Measurements from ENCODE around the gene HAX1.
"Not testable (repeated sequence)": the region's sequence is repeated elsewhere in the genome, so short reads cannot be mapped to it uniquely, and the experiment has no call there.

The HAX1 gene

DNA sequence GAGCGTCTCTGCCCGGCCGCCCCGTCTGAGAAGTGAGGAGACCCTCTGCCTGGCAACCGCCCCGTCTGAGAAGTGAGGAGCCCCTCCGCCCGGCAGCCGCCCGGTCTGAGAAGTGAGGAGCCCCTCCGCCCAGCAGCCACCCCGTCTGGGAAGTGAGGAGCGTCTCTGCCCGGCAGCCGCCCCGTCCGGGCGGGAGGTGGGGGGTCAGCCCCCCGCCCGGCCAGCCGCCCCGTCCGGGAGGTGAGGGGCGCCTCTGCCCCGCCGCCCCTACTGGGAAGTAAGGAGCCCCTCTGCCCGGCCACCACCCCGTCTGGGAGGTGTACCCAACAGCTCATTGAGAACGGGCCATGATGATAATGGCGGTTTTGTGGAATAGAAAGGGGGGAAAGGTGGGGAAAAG is 15.2 kb downstream of the HAX1 start:
- DNase-seq (ENCODE audit: low read depth in 2 of 2) = not testable (repeated sequence)

DNA sequence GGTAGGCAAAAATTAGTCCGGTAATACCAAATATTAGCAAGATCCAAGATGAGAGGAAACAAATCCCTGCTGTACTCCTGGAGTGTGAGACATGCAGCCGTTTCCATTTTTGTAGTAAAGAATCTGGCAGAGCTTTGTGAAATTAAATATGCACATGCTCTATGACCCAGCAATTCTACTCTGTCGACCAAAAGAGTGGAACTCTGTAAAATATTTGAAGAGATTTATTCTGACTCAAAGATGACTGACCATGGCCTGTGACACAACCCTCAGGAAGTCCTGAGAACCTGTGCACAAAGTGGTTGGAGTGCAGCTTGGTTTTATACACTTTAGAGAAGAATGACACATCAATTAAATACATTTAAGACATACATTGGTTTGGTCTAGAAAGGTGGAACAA is 16.2 kb downstream of the HAX1 start:
- DNase-seq (ENCODE audit: low read depth in 2 of 2) = no peak

DNA sequence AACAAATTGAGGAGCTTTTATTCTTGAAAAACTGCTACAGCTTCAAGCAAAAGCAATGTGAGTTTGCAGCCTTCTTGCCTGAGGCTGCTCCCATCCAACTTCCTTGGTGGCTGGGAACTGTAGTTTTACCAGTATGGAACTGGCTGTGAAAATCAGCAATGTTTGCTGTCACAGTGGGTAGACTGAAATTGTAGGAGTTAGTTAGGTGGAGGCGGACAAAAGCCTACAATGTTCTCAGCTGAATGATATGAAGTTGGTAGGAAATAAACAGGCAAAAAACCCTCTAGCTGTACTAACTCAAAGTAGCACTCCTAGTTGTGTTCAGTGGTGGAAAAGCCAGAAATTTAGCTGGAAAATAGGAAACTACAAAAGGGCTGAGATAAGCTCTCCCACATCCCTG is 18.5 kb downstream of the HAX1 start:
- DNase-seq (ENCODE audit: low read depth in 2 of 2) = no peak

DNA sequence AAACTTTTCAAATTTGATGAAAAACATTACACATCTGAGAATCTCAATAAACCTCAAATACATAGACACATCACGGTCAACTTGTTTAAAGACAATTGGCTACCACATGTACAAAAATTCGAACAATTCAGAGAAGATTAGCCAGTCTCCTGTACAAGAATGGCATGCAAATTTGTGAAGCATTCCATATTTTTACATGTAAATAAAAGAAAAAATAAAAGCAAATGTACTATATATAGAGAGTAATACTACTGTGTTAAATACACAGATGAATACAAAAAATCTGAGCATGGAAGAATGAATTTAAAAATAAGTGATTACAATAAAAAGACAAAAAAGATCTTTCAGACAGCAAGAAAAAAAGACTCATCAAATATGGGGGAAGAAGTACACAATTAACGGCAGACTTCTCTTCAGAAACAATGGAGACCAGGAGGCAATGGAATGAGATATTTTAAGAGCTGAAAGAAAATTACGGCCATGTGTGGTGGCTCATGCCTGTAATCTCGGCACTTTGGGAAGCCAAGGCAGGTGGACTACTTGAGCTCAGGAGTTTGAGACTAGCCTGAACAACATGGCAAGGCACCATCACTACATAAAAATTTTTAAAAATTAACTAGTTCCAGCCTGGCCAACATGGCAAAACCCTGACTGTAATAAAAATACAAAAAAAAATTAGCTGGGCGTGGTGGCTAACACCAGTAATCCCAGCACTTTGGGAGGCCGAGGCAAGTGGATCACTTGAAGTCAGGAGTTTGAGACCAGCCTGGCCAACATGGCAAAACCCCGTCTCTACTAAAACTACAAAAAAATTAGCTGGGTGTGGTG is 23.2 kb downstream of the HAX1 start:
- no peak for DNase-seq (ENCODE audit: low read depth in 2 of 2)

DNA sequence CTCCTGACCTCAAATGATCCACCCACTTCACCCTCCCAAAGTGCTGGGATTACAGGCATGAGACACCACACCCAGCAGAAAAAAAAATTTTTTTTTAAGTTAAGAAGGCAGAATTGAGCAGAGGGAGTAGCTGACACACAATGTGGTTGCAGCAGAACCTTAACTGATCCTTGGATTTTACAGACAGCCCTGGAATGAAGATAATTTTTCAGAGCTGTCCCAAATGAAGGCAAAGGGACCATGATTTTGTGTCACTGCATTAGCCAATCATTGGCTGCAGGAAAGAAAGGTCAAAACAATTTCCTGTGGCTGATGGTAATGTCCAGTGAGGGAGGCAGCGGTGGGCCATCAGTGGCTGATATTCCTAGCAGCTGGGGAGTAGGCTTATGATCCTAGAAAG is 29.2 kb downstream of the HAX1 start:
- DNase-seq (ENCODE audit: low read depth in 2 of 2) = no peak

DNA sequence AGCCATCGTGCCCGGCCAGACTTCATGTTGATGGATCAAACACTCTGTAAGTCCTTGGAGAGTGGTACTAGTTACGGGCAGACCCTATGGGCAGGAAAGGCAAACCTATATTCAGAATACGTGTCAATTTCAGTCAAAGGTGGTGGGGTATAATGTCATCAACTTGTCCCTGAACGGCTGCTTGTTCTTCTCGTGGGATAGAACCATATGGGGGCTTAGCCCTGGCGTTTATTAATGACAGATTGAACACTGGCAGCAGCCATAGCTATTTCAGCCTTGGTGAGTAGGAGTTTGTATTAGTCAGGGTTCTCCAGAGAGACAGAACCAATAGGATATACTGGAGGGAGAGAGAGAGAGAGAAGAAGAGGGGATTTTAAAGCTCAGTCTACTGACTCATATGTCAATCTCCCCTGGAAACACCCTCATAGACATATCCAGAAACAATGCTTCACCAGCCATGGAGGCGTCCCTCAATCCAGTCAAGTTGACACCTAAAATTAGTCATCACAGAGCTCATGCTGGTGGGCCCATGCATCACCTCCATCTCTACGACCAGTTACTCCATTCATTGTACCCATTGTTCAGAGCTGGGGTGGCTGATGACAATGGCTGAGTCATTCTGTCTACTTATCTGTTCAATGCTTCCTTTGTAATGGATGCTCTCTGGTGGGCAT is 32.4 kb downstream of the HAX1 start:
- peak in 1 of 2 experiments; percentile 20 for DNase-seq (ENCODE audit: low read depth in 2 of 2)

DNA sequence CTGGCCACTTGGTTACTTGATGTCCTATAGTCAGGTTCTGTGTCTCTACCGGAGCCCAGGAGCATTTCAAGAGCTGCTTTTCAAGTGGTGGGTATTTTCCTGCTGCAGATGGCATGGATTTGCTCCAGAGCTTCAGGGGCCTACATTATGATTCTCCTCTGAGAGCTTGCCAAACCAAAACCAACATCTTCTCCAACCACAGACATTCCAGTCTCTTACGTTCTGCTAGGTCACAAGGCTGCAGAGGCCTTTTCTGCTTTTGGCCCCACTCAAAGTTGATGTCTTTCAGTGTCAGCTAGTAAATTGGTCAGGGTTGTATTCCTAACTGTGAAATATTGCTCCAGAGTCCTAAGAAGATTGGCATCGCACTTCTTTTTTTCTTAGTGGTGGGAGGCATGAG is 33.7 kb downstream of the HAX1 start:
- no peak for DNase-seq (ENCODE audit: low read depth in 2 of 2)

DNA sequence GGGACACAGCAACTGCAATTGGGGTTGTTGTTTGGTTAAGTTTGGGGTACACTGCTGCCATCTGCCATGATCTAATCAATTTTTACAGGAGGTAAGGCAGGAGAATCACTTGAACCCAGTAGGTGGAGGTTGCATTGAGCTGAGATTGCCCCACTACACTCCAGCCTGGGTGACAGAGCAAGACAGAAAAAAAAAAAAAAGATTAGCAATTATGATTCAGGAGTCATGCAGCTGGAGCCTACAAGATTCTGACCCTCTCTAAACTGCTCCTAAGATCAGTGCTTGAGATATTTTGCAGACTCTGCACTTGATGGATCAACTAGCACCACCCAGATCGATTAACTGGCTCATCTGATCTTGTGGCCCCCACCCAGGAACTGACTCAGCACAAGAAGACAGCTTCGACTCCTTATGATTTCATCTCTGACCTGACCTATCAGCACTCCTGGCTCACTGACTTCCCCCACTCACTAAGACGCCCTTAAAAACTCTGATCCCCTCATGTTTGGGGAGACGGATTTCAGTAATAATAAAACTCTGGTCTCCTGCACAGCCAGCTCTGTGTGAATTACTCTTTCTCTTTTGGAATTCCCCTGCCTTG is 35.3 kb downstream of the HAX1 start:
- not testable (repeated sequence) for DNase-seq (ENCODE audit: low read depth in 2 of 2)

DNA sequence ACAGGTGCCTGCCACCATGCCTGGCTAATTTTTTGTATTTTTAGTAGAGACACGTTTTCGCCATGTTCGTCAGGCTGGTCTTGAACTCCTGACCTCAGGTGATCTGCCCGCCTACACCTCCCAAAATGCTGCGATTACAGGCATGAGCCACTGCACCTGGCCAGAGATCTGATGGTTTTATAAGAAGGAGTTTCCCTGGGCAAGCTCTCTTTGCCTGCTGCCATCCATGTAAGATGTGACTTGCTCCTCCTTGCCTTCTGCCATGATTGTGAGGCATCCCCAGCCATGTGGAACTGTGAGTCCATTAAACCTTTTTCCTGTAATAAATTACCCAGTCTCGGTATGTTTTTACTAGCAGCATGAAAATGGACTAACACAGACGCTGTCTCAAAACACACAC is 36.7 kb downstream of the HAX1 start:
- not testable (repeated sequence) for DNase-seq (ENCODE audit: low read depth in 2 of 2)

DNA sequence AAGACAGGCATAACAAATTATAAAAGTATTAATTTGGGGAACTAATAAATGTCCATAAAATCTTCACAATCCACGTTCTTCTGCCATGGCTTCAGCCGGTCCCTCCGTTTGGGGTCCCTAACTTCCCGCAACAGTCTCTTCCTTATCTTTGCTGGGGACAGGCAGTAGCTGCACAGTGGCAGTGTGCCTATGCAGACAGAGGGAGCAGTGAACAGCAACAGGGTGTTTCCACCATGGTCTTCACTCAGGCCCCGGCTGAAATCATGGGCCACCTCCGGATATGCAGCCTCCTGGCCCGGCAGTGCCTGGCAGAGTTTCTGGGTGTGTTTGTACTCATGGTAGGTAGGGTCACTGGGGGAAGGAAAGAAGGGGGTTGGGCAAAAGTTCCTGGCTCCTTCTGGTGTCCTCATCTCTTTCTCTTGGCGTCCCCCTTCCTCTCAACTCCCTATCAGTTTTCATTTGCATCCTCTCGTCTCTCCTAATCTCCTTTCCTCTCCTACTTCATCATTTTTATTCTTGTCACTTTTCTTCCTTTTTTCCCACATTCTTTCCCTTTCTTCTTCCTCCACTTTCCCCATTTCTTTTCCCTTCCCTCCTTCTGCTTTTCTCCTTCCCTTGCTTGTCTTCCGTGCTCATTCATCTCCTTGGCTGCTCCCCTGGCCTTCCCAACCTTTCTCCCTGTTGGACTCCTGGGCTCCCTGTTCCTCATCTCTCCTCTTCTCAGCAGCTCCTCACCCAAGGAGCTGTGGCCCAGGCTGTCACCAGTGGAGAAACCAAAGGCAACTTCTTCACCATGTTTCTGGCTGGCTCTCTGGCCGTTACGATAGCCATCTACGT is 40.0 kb downstream of the HAX1 start:
- not testable (repeated sequence) for DNase-seq (ENCODE audit: low read depth in 2 of 2)

DNA sequence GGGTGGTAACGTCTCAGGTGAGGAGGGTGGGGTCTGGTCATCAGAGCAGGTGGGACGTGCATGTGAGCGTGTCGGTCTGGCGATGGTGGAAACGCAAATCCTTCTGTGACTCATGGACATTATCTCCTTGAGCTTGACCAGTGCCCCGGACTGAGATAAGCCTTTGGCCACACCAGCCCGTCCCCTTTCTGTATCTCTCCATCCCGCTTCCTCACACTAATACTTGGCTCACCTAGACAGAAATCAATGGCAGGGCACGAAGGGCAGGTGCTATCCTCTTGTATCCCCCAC is 40.6 kb downstream of the HAX1 start:
- no peak for DNase-seq (ENCODE audit: low read depth in 2 of 2)

DNA sequence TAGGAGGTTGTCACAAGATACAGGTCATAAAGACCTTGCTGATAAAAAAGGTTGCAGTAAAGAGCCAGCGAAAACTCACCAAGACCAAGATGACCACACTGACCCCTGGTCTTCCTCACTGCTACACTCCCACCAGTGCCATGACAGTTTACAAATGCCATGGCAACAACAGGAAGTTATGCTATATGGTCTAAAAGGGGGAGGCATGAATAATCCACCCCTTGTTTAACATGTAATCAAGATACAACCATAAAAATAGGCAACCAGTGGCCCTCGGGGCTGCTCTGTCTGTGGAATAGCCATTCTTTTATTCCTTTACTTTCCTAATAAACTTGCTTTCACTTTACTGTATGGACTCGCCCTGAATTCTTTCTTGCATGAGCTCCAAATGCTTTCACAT is 41.8 kb downstream of the HAX1 start:
- not testable (repeated sequence) for DNase-seq (ENCODE audit: low read depth in 2 of 2)

DNA sequence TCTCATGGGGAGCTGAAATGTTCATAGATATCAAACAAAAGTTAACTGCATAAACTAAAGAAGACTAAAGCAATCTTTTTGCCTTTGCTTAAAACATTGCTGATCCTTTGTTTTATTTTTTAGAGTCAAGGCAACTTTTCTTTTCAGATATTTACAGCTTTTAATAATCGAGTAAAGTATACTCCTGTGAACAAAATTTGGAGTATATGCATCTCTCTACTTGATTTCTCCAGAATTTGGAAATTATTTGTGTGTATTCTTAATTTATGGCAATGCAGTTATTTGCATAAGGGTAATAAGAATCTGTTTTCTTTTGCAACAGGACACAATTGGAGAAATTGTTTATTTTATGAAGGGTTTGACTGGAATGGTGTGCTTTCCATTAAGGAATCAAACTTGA is 44.3 kb downstream of the HAX1 start:
- no peak for DNase-seq (ENCODE audit: low read depth in 2 of 2)

DNA sequence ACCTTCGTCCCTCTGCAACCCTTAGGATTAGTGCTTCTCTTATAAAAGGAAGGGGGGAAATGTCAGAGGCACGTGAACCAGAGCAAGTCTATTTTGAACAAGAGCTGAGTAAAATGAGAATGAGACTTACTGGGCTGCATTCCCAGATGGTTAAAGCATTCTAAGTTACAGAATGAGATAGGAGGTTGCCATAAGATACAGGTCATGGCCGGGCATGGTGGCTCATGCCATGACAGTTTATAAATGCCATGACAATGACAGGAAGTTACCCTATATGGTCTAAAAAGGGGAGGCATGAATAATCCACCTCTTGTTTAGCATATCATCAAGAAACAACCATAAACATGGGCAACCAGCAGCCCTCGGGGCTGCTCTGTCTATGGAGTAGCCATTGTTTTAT is 46.0 kb downstream of the HAX1 start:
- no peak for DNase-seq (ENCODE audit: low read depth in 2 of 2)

DNA sequence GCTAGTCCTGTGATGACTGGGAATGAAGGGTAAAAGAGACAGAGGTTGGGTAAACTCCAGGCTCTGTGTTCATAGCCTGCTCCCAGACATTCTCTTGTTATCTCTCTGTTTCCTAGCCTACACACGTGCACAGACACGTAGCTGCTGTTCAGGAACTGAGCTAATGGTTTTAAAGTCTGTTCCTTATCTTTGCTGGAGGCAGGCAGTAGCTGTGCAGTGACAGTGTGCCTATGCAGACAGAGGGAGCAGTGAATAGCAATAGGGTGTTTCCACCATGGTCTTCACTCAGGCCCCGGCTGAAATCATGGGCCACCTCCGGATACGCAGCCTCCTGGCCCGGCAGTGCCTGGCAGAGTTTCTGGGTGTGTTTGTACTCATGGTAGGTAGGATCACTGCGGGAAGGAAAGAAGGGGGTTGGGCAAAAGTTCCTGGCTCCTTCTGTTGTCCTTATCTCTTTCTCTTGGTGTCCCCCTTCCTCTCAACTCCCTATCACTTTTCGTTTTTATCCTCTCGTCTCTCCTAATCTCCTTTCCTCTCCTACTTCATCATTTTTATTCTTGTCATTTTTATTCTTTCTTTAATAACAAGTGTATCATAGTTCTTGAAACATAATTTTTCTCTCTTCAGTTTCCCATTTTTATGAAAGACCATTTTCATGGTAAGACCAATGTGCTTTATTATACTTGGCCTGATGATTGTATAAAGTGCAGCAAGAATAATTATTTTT is 48.6 kb downstream of the HAX1 start, which contains the start of gene AQP10:
Gene AQP10, plus strand, starts transcription at position 212 of the 727 bp plus-strand sequence. Its CDS starts 63 bp downstream, at position 275.
- DNase-seq (ENCODE audit: low read depth in 2 of 2) = no peak

DNA sequence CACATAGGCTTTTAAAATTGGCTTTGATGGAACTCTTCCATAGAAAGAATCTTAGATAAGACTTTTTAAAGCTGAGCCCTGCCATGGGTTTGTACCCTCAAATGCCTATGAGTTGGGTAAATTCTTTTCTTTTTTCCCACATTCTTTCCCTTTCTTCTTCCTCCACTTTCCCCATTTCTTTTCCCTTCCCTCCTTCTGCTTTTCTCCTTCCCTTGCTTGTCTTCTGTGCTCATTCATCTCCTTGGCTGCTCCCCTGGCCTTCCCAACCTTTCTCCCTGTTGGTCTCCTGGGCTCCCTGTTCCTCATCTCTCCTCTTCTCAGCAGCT is 49.1 kb downstream of the HAX1 start:
- not testable (repeated sequence) for DNase-seq (ENCODE audit: low read depth in 2 of 2)

DNA sequence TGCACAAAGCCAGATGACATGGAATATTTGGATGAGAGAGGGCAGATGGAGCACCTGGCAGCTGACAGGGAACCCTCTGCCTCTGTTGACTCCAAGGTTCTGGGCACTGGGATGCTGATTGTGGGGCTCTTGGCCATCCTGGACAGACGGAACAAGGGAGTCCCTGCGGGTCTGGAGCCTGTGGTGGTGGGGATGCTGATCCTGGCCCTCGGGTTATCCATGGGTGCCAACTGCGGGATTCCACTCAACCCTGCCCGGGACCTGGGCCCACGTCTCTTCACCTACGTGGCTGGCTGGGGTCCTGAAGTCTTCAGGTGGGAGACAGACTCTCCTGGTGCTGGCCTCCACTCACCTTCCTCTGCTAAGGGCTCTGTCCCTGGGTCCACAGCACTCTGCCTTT is 51.1 kb downstream of the HAX1 start:
- DNase-seq (ENCODE audit: low read depth in 2 of 2) = no peak

DNA sequence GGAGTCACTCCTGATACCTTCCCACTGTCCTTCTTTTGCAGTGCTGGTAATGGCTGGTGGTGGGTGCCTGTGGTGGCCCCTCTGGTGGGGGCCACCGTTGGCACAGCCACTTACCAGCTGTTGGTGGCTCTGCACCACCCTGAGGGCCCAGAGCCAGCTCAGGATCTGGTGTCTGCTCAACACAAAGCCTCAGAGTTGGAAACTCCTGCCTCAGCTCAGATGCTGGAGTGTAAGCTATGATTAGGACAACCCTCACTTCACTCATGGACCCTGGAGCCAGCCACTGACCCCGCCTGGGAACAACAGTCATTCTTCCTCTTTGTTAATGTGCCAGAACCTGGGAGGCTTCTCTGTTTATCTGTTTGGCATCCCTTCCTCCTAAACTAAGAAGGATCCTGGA is 51.8 kb downstream of the HAX1 start:
- no peak for DNase-seq (ENCODE audit: low read depth in 2 of 2)

DNA sequence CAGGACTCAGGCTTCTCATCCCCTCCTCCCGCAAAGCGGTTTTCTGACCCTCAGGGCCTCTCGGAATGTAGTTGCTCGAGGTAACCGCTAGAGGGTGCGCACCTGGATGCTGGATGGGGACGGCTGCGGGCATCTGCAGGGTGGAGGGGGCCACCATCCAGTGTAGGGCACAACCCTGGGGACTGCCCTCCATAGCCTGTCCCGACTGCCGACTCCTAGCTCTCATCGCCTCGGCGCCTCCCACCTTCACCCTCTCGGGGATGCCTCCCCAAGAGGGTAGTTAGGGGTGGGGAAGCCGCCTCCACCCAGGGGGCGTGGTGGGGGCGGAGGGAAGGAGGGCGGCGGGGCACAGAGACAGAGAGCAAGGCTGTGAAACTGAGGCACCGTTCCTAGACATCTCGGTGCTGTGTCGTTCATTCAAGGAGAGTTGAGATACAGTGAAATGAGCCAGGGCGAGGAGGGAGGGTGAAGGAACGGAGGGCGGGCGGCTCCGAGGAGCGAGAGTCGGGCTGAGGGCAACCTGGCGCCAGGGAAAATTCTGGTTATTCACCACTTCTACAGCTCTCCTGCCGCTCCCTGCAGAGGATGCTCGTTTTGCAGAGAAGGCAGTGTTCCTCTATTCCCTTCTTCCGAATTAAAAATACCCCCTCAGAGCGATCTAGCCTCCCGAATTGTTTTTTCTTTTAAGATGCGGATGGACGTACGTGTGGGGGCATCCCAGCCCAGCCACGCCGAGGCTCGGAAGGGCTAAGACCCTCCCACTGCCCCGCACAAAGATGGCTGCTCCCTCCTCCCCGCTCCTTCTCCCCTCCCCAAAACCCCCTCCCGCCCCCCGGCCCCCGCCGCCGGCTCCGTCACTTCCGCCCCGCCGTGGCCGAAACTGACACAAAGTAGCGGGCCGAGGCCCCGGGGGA is 52.5 kb downstream of the HAX1 start, which contains the start of gene ATP8B2:
Gene ATP8B2, plus strand, starts transcription at position 857 of the 914 bp plus-strand sequence. CDS start 2,617 bp downstream, outside the sequence.
- peak; percentile 64 to 80 for DNase-seq (ENCODE audit: low read depth in 2 of 2)
